K562 (cell line): ENCODE results near the gene UBR7. TPM values are rescaled to one million over a fixed set of nuclear protein-coding genes. Genes with fewer than 3 reads are reported as not detected.

Source experiments
- ARID1B ChIP-seq: fragments of 450-650 bp; IDR thresholded peaks from 2 replicates; pipeline ENCODE4 v1.6.1; 2016; ENCODE audit warnings: antibody characterized with exemption, mild to moderate bottlenecking, inconsistent platforms
- BRD9 ChIP-seq: fragments of 450-650 bp; IDR thresholded peaks from 2 replicates; pipeline ENCODE4 v1.6.1; 2018; ENCODE audit warnings: low read depth; ENCODE audit not compliant: partially characterized antibody
- CHD1 ChIP-seq: fragments of 200-600 bp; sonication (generic); IDR thresholded peaks from one replicate; pipeline ENCODE4 v1.6.1; 2012; ENCODE audit warnings: mild to moderate bottlenecking, moderate library complexity, low read length, inconsistent platforms
- CTBP1 ChIP-seq: fragments of 450-650 bp; IDR thresholded peaks from 2 replicates; pipeline ENCODE4 v1.6.1; 2016; ENCODE audit warnings: borderline replicate concordance
- ERF ChIP-seq: fragments of 450-650 bp; formaldehyde crosslinking; IDR thresholded peaks from 2 replicates; pipeline ENCODE4 v1.4.0; 2020; ENCODE audit warnings: mild to moderate bottlenecking, mixed read lengths
- HNRNPUL1 ChIP-seq: fragments of 200-400 bp; formaldehyde crosslinking; IDR thresholded peaks from 2 replicates; pipeline ENCODE4 v1.6.1; 2017; ENCODE audit warnings: low read length
- MTA1 ChIP-seq: fragments of 450-650 bp; IDR thresholded peaks from 2 replicates; pipeline ENCODE4 v1.6.1; 2017; ENCODE audit warnings: borderline replicate concordance
- MXI1 ChIP-seq: IDR thresholded peaks from 2 replicates; pipeline ENCODE4 v1.6.1; 2011; ENCODE audit warnings: low read depth, mild to moderate bottlenecking, improper control_type of control experiment, low read length
- NCOA1 ChIP-seq: fragments of 450-650 bp; IDR thresholded peaks from 2 replicates; pipeline ENCODE4 v1.6.1; 2016; ENCODE audit warnings: low read depth
- NFIC ChIP-seq: fragments of 450-650 bp; IDR thresholded peaks from 2 replicates; pipeline ENCODE4 v1.6.1; 2017; ENCODE audit warnings: mild to moderate bottlenecking, inconsistent platforms
- POLR3G ChIP-seq: IDR thresholded peaks from 2 replicates; pipeline ENCODE4 v1.6.1; 2011; ENCODE audit not compliant: insufficient read length, insufficient replicate concordance; ENCODE audit errors: extremely low read depth
- PTBP1 ChIP-seq: fragments of 200-400 bp; formaldehyde crosslinking; IDR thresholded peaks from 2 replicates; pipeline ENCODE4 v1.6.1; 2017; ENCODE audit warnings: low read depth, low read length
- PTRF ChIP-seq: fragments of 450-650 bp; IDR thresholded peaks from 2 replicates; pipeline ENCODE4 v1.6.1; 2016; ENCODE audit warnings: mild to moderate bottlenecking, missing genetic modification characterization, missing compliant biosample characterization
- RAD51 ChIP-seq: fragments of 450-650 bp; IDR thresholded peaks from 2 replicates; pipeline ENCODE4 v1.7.1; 2016; ENCODE audit warnings: low read depth, mild to moderate bottlenecking, borderline replicate concordance
- RBM15 ChIP-seq: fragments of 200-400 bp; formaldehyde crosslinking; IDR thresholded peaks from 2 replicates; pipeline ENCODE4 v1.6.1; 2018; ENCODE audit warnings: mild to moderate bottlenecking, low read length, moderate library complexity; ENCODE audit not compliant: insufficient read depth
- SNRNP70 ChIP-seq: fragments of 200-400 bp; formaldehyde crosslinking; optimal IDR thresholded peaks from 2 replicates; pipeline ENCODE3; 2017; ENCODE audit warnings: low read depth, low read length
- SRSF9 ChIP-seq: fragments of 200-400 bp; formaldehyde crosslinking; IDR thresholded peaks from 2 replicates; pipeline ENCODE4 v1.6.1; 2017; ENCODE audit warnings: low read depth, low read length, borderline replicate concordance
- TRIM24 ChIP-seq, 2 experiments: fragments of 450-650 bp; IDR thresholded peaks; 2 replicates each; pipeline ENCODE4 v1.6.1; 2016
- YY1 ChIP-seq, 3 experiments: IDR thresholded peaks; 2 replicates each; pipeline ENCODE4 v1.6.1; 2011; ENCODE audit warnings: low read length in 2 of 3, mild to moderate bottlenecking in 2 of 3, moderate library complexity in 2 of 3, borderline replicate concordance in 1 of 3, control low read depth in 1 of 3, low read depth in 1 of 3; ENCODE audit not compliant: insufficient read depth in 3 of 3, insufficient replicate concordance in 2 of 3, control insufficient read depth in 1 of 3, insufficient read length in 1 of 3; ENCODE audit errors: extremely low read depth in 1 of 3
- ZNF184 ChIP-seq: sonication (generic); formaldehyde crosslinking; IDR thresholded peaks from 2 replicates; pipeline ENCODE4 v1.5.0; 2020; ENCODE audit warnings: missing genetic modification reagents
- ZNF23 ChIP-seq: fragments of 250-450 bp; sonication (Bioruptor Pico); IDR thresholded peaks from 2 replicates; pipeline ENCODE4 v1.4.0; 2020; ENCODE audit warnings: mild to moderate bottlenecking
- ZNF583 ChIP-seq: fragments of 250-450 bp; sonication (Bioruptor Pico); IDR thresholded peaks from 2 replicates; pipeline ENCODE4 v1.4.0; 2020
- ZNF79 ChIP-seq: fragments of 250-450 bp; sonication (Bioruptor Pico); IDR thresholded peaks from 2 replicates; pipeline ENCODE4 v1.4.0; 2020; ENCODE audit warnings: low read depth, mild to moderate bottlenecking, moderate library complexity
- polyA plus RNA-seq, 8 experiments: library from polyadenylated mRNA; depleted of rRNA in 4 of 8; stranded (reverse) in 5 of 8; unstranded in 3 of 8; fragments of >200 nt; fragmentation: Nextera tagmentation in 2 of 8; fragmentation: Illumina TruSeq in 1 of 8; extraction: Ambion mirVana in 2 of 8; extraction: Trizol in 1 of 8; gene quantifications; 2 replicates each; pipeline versions ENCODE4 v1.2.1 to v1.2.3, GENCODE V29; 2011 to 2014; ENCODE audit warnings: inconsistent platforms in 1 of 8, missing spikeins in 1 of 8
- total RNA-seq, 7 experiments: library from RNA; depleted of rRNA in 6 of 7; stranded (reverse); fragments of >200 nt in 6 of 7; fragmentation: Illumina TruSeq in 2 of 7; extraction: Trizol in 2 of 7; gene quantifications; 2 replicates each; pipeline versions ENCODE4 v1.2.1 to v1.2.3, GENCODE V29; 2011 to 2021; ENCODE audit warnings: low replicate concordance in 1 of 7
- TF ChIP-seq, protein P1 (sequence below): fragments of 250-450 bp; sonication (Bioruptor Pico); IDR thresholded peaks from 2 replicates; pipeline ENCODE4 v1.5.1; 2021; ENCODE audit warnings: mild to moderate bottlenecking
- TF ChIP-seq, protein P2 (sequence below): fragments of 450-650 bp; IDR thresholded peaks from 2 replicates; pipeline ENCODE4 v1.6.1; 2017; ENCODE audit warnings: mild to moderate bottlenecking, moderate library complexity
- TF ChIP-seq, protein P3 (sequence below): conservative IDR thresholded peaks from 2 replicates; pipeline ENCODE4 v1.6.1; 2011; ENCODE audit warnings: low read depth, mild to moderate bottlenecking, low read length; ENCODE audit not compliant: control insufficient read depth

UBR7 gene
- total and polyA plus RNA-seq, 9 of the 15 experiments (the other 6 are each of a cell fraction or from before 2014, with no cell fraction given) = 12.5 to 63.0 (median 34.4) TPM

DNA sequence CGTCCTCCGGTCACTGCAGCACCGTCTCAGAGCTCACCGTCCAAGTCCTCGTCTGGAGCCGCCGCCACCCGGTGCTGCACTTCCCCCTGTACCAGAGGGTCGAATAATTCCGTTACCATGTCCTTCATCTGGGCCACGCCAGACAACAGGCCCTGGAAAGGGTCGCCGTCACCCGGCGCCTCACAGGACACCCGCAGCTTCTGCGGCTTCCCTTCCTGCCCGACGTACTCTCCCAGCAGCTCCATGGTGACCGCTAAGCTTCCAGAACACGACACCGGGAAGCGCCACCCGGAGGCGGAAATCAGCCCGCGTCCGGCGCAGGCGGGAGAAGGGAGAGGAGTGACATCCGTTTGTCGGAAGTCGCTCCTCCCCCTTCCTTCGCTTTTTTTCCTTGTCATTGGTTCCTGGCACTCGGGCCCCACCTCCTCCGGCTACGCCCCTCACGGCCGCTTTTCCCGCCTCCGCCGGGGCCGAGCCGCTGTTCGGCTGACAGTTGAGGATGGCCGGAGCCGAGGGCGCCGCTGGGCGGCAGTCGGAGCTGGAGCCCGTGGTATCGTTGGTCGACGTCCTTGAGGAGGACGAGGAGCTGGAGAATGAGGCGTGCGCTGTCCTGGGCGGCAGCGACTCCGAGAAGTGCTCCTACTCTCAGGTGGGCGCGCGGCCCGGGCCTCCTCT lies at the start of gene UBR7, which contains the start of gene GON7 (continued):
- TF ChIP-seq, protein P1, sequence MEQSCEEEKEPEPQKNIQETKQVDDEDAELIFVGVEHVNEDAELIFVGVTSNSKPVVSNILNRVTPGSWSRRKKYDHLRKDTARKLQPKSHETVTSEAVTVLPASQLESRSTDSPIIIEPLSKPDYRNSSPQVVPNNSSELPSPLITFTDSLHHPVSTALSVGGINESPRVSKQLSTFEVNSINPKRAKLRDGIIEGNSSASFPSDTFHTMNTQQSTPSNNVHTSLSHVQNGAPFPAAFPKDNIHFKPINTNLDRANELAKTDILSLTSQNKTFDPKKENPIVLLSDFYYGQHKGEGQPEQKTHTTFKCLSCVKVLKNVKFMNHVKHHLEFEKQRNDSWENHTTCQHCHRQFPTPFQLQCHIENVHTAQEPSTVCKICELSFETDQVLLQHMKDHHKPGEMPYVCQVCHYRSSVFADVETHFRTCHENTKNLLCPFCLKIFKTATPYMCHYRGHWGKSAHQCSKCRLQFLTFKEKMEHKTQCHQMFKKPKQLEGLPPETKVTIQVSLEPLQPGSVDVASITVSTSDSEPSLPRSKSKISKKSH (CRISPR knock-in tag) = no peak
- TF ChIP-seq POLR3G = no peak
- TF ChIP-seq ZNF23 (CRISPR knock-in tag) = no peak
- TF ChIP-seq CTBP1 = peak; percentile 53; the same call in 1 of the 2 replicates
- TF ChIP-seq HNRNPUL1 = no peak
- TF ChIP-seq CHD1 = no peak
- peak; percentile 65 for TF ChIP-seq NFIC
- TF ChIP-seq, protein P2, sequence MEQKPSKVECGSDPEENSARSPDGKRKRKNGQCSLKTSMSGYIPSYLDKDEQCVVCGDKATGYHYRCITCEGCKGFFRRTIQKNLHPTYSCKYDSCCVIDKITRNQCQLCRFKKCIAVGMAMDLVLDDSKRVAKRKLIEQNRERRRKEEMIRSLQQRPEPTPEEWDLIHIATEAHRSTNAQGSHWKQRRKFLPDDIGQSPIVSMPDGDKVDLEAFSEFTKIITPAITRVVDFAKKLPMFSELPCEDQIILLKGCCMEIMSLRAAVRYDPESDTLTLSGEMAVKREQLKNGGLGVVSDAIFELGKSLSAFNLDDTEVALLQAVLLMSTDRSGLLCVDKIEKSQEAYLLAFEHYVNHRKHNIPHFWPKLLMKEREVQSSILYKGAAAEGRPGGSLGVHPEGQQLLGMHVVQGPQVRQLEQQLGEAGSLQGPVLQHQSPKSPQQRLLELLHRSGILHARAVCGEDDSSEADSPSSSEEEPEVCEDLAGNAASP = no peak
- TF ChIP-seq ERF (CRISPR knock-in tag) = no peak
- peak; percentile 51; the same call in 1 of the 2 replicates for TF ChIP-seq MXI1
- no peak for TF ChIP-seq PTRF (tag)
- TF ChIP-seq RAD51 = no peak
- TF ChIP-seq SRSF9 = no peak
- no peak for TF ChIP-seq SNRNP70
- no peak for TF ChIP-seq ARID1B
- TF ChIP-seq PTBP1 = no peak
- TF ChIP-seq RBM15 = no peak
- peak in 2 of 3 experiments; percentile 51 to 75 for TF ChIP-seq YY1 (IDR thresholded peaks at IDR 0.05; ENCODE audit: borderline replicate concordance in 1 of 3, control insufficient read depth in 1 of 3, extremely low read depth in 1 of 3, insufficient read depth in 3 of 3, insufficient read length in 1 of 3, insufficient replicate concordance in 2 of 3, low read depth in 1 of 3, low read length in 2 of 3)
- TF ChIP-seq NCOA1 = no peak
- no peak for TF ChIP-seq ZNF583 (CRISPR knock-in tag)
- TF ChIP-seq, protein P3, sequence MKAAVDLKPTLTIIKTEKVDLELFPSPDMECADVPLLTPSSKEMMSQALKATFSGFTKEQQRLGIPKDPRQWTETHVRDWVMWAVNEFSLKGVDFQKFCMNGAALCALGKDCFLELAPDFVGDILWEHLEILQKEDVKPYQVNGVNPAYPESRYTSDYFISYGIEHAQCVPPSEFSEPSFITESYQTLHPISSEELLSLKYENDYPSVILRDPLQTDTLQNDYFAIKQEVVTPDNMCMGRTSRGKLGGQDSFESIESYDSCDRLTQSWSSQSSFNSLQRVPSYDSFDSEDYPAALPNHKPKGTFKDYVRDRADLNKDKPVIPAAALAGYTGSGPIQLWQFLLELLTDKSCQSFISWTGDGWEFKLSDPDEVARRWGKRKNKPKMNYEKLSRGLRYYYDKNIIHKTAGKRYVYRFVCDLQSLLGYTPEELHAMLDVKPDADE = peak; percentile 65; the same call in 1 of the 2 replicates
- TF ChIP-seq BRD9 = no peak
- TF ChIP-seq MTA1 = peak; percentile 94
- TF ChIP-seq ZNF79 (CRISPR knock-in tag) = no peak
- TF ChIP-seq ZNF184 (CRISPR knock-in tag) = no peak
- peak in 1 of 2 experiments; percentile 67; a peak in 2 of 4 replicates for TF ChIP-seq TRIM24 (IDR thresholded peaks at IDR 0.05)
